ENCODE results near the gene CPSF3.
"Not testable (repeated sequence)": the region's sequence is repeated elsewhere in the genome, so short reads cannot be mapped to it uniquely, and the experiment has no call there.

GRCh38 chr2:9398251-9398650, 25.2 kb upstream of the CPSF3 start:
- not testable (repeated sequence) for TF ChIP-seq CTCF, POLR2A (IDR thresholded peaks at IDR 0.05)
